ENCODE measurements around the gene STRADA. TPM values are rescaled to one million over a fixed set of nuclear protein-coding genes. Genes with fewer than 3 reads are reported as not detected.

The STRADA gene
- total and polyA plus RNA-seq, 3 donors from 2014 or later = 55.3 to 142 (median 78.7) TPM

DNA sequence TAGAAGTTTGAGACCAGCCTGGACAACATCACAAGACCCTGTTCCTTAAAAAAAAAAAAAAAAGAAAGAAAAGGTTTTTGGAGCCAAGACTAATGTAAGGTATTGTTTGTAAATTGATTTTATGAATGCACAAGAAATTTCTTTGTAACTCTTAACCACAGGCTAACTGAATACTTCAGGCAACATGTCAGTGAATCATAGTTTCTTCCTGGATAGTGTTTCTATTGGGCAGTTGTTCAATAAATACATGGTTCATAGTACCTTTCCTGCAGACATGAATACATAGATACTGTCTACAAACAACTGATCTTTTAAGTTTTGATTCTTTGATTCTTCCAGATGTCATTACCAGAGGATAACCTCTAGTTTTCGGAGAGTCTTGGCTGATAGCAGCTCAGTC, 44.0 kb upstream of the STRADA start:
- Histone ChIP-seq H3K27me3 (no peaks in the 10 kb centered on the region), H3K4me1 (no peaks in the 10 kb centered on the region), H3K4me3 (no peak overlapping the region), H3K27ac (no peak overlapping the region), H3K36me3 (ENCODE audit: low read depth, missing control alignments) (no peaks in the 10 kb centered on the region), H3K9me3 (no peaks in the 10 kb centered on the region)
- TF ChIP-seq CTCF (IDR thresholded peaks at IDR 0.05) = no peak
- intact Hi-C loops (cut with DNase I; ENCODE audit: low total_unique reads) = no loop called here
- 76 to 90% methylated on average over 1 of the region's 1 CpG for WGBS, 2 donors
- no peak for DNase-seq

GRCh38 chr17:63783522-63783921, 41.9 kb upstream of the STRADA start:
- Histone ChIP-seq H3K27me3 (no peaks in the 10 kb centered on the region), H3K27ac (no peak overlapping the region), H3K4me1 (no peaks in the 10 kb centered on the region), H3K36me3 (ENCODE audit: low read depth, missing control alignments) (no peaks in the 10 kb centered on the region), H3K4me3 (no peak overlapping the region), H3K9me3 (no peaks in the 10 kb centered on the region)
- TF ChIP-seq CTCF (IDR thresholded peaks at IDR 0.05) (no peak), POLR2A (IDR thresholded peaks at IDR 0.05) (no peak)
- intact Hi-C loops (cut with DNase I; ENCODE audit: low total_unique reads) = no loop called here
- WGBS, 2 donors = 73 to 75% methylated on average over 6 of the region's 6 CpGs
- no peak for DNase-seq

DNA sequence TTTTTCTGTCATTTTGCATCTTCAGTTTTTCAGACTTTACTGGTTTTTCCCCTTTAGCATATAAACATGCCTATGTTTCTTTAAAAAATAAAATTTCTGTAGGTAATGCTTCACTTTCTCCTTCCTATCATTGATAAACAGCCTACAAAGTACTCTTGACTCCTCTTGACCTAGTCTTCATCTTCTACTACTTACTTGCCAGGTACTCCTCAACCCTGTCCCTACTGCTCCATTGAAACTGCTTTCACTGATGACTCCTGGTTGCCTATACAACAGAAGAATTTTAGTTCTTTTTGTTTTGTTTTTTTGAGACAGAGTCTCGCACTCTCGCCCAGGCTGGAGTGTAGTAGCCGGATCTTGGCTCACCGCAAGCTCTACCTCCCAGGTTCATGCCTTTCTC, 39.3 kb upstream of the STRADA start:
- H3K36me3 ChIP-seq (ENCODE audit: low read depth, missing control alignments) = no peaks in the 10 kb centered on the region
- H3K27ac ChIP-seq = no peak overlapping the region
- H3K9me3 ChIP-seq = no peaks in the 10 kb centered on the region
- DNase-seq = no peak
- intact Hi-C loops (cut with DNase I; ENCODE audit: low total_unique reads) = no loop called here
- H3K4me1 ChIP-seq = peaks cover 3% of the 10 kb centered on the region
- TF ChIP-seq CTCF (IDR thresholded peaks at IDR 0.05) = no peak
- TF ChIP-seq POLR2A (IDR thresholded peaks at IDR 0.05) = no peak
- 98 to 99% methylated on average over 4 of the region's 4 CpGs for WGBS, 2 donors
- no peaks in the 10 kb centered on the region for H3K27me3 ChIP-seq
- H3K4me3 ChIP-seq = no peak overlapping the region

GRCh38 chr17:63780507-63780906, 38.9 kb upstream of the STRADA start:
- Histone ChIP-seq H3K27ac (no peak overlapping the region), H3K4me1 (peaks cover 7% of the 10 kb centered on the region)

More at GRCh38 chr17:63780507-63780906, 38.9 kb upstream of the STRADA start:
- H3K4me3 ChIP-seq = no peak overlapping the region
- H3K27me3 ChIP-seq = no peaks in the 10 kb centered on the region
- intact Hi-C loops (cut with DNase I; ENCODE audit: low total_unique reads) = no loop called here
- WGBS, 2 donors = 85 to 86% methylated on average over 1 of the region's 1 CpG
- no peaks in the 10 kb centered on the region for H3K9me3 ChIP-seq
- DNase-seq = no peak
- TF ChIP-seq CTCF (IDR thresholded peaks at IDR 0.05) (no peak), POLR2A (IDR thresholded peaks at IDR 0.05) (no peak)
- H3K36me3 ChIP-seq (ENCODE audit: low read depth, missing control alignments) = no peaks in the 10 kb centered on the region
